ENCODE measurements around the gene VSTM2L. TPM values are rescaled to one million over a fixed set of nuclear protein-coding genes. Genes with fewer than 3 reads are reported as not detected.

Gene VSTM2L
- polyA plus RNA-seq, 2 donors, result 0.26 to 0.57 TPM

DNA sequence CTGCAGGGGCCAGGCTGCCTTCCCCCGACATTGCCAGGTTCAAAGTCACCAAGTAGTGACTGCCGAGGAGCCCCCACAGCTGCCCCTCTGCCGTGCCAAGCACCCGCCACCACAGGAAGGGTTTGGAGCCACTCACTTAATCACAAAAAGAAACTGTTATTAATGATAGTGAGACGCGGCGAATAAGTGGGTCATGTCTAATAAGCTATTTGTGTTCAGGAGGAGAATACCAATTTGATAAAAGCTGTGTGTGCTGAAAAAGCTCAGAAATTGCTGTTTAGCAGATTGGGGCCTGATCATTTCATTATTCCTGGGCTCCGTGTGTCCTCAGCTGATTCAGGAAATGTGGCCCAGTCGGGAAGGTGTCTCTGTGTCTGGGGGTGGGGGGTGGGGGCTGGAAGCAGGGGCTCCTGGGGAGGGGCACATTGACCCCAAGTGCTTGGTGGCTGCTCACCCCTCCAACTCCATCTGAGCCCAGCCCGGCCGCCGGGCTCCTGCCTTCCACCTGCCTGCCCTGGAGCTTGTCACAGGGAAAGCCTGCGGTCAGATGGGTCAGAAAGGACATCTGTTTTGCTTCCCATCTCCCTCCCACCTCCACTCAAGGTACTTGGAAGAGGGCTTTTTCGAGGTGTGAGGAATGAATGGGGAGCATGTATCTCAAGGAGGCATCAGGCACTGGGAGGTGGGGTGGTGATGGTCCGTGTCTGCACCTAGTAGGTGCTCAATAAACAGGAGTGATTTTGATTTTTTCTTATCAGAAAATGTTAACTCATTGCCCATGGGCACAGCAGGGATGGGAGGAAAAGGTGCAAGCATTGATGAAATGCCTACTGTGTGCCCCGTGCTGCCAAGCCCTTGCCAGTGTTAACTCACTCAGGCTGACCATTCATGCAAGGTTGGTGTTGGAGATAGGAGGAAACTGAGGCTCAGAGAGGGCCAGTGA, 3.0 kb downstream of the VSTM2L start:
- no peak overlapping the region for H3K27ac ChIP-seq (ENCODE audit: low read depth in 2 of 2, low read length in 1 of 2)
- H3K27me3 ChIP-seq (ENCODE audit: control insufficient read depth in 1 of 2, insufficient read depth in 2 of 2, low read length in 2 of 2), result peaks cover 0 to 4% of the 10 kb centered on the region in 2 donors
- WGBS, 2 donors, result 60 to 72% methylated on average over 16 of the region's 16 CpGs
- no peaks in the 10 kb centered on the region for H3K36me3 ChIP-seq (ENCODE audit: control insufficient read depth in 2 of 2, insufficient read depth in 2 of 2, low read length in 1 of 2)
- no peak overlapping the region for H3K4me3 ChIP-seq (ENCODE audit: low read depth in 1 of 2, low read length in 2 of 2)
- H3K9me3 ChIP-seq (ENCODE audit: control insufficient read depth in 2 of 2, insufficient read depth in 1 of 2, low read depth in 1 of 2, low read length in 1 of 2), result no peaks in the 10 kb centered on the region
- peaks cover 4 to 10% of the 10 kb centered on the region in 2 donors for H3K4me1 ChIP-seq (ENCODE audit: control insufficient read depth in 2 of 2, insufficient read depth in 2 of 2, low read length in 1 of 2)

DNA sequence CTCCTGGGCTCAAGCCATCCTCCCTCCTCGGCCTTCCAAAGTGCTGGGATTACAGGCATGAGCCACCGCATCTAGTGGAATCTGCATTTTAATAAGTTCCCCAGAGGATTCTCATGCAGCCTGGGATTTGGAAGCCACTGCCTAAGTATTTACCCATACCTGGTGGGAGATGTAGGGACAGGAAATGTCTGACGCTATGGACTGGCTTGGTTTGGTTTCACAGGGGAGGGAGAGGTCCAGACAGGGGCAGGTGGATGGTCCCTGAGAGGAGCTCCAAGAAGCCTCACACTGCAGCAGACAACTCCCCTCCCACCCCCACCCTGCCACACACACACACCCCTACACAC, 4.4 kb downstream of the VSTM2L start:
- H3K36me3 ChIP-seq (ENCODE audit: control insufficient read depth in 2 of 2, insufficient read depth in 2 of 2, low read length in 1 of 2), result no peaks in the 10 kb centered on the region
- no peak overlapping the region for H3K4me3 ChIP-seq (ENCODE audit: low read depth in 1 of 2, low read length in 2 of 2)
- H3K9me3 ChIP-seq (ENCODE audit: control insufficient read depth in 2 of 2, insufficient read depth in 1 of 2, low read depth in 1 of 2, low read length in 1 of 2), result no peaks in the 10 kb centered on the region
- peaks cover 4 to 6% of the 10 kb centered on the region in 2 donors for H3K4me1 ChIP-seq (ENCODE audit: control insufficient read depth in 2 of 2, insufficient read depth in 2 of 2, low read length in 1 of 2)
- peaks cover 0 to 3% of the 10 kb centered on the region in 2 donors for H3K27me3 ChIP-seq (ENCODE audit: control insufficient read depth in 1 of 2, insufficient read depth in 2 of 2, low read length in 2 of 2)
- H3K27ac ChIP-seq (ENCODE audit: low read depth in 2 of 2, low read length in 1 of 2), result no peak overlapping the region
- 49 to 54% methylated on average over 3 of the region's 3 CpGs for WGBS, 2 donors

DNA sequence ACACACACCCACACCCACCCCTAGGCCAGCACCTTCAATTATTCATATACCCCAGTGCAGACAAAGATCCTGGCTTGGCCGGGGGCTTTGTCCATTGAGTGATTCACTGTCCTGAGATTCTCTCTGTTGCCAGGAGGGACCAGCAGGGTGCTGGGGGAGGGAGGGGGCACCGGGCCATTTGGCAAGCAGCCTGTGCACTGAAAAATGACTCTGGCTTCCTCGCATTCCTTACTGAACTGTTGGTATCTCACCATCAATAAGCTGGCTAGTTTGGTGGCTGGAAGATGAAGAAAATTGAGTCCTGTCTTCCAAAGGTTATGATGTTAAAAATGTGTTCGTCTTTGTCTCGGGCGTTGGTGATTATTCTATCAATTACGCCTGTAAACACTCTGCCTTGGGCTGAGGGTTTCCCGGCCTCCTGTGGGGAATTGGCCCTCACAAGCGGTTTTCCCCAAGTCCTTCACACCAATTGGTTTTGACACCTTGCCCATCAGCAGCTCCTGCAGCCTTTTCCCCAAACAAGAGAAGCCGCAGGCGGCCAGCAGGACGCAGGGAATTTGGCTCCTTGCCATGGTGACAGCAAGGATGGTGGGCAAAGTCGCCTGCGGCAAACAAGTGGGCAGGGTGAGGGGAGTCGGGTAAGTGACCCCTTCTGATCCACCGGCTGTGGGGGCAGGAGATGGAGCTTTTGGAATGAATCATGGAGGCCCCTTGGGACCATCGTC, 4.9 kb downstream of the VSTM2L start:
- no peak overlapping the region for H3K27ac ChIP-seq (ENCODE audit: low read depth in 2 of 2, low read length in 1 of 2)
- H3K4me1 ChIP-seq (ENCODE audit: control insufficient read depth in 2 of 2, insufficient read depth in 2 of 2, low read length in 1 of 2), result peaks cover 0 to 4% of the 10 kb centered on the region in 2 donors
- no peaks in the 10 kb centered on the region for H3K27me3 ChIP-seq (ENCODE audit: control insufficient read depth in 1 of 2, insufficient read depth in 2 of 2, low read length in 2 of 2)
- 41 to 47% methylated on average over 17 of the region's 17 CpGs for WGBS, 2 donors
- no peaks in the 10 kb centered on the region for H3K36me3 ChIP-seq (ENCODE audit: control insufficient read depth in 2 of 2, insufficient read depth in 2 of 2, low read length in 1 of 2)
- H3K9me3 ChIP-seq (ENCODE audit: control insufficient read depth in 2 of 2, insufficient read depth in 1 of 2, low read depth in 1 of 2, low read length in 1 of 2), result no peaks in the 10 kb centered on the region
- no peak overlapping the region for H3K4me3 ChIP-seq (ENCODE audit: low read depth in 1 of 2, low read length in 2 of 2)

DNA sequence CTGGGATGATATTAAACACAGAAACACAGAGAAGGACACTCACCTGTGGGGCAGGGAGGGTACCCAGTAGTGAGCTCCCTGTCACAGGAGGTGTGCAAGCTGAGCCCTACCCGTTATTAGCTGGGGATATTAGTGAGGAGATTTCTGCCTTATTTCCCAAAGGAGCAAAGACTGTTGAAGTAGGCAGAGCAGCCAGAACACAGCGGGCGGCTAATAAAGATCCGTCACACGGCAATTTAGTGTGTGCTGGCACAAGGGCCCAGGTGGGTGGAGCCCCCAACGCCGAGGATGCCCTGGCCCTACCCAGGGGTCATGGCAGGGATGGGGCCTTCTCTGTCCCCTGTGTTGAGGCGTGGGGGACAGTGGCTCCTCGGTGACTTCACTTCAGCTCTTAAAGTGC, 8.3 kb downstream of the VSTM2L start:
- Histone ChIP-seq H3K27me3 (ENCODE audit: control insufficient read depth in 1 of 2, insufficient read depth in 2 of 2, low read length in 2 of 2) (no peaks in the 10 kb centered on the region), H3K9me3 (ENCODE audit: control insufficient read depth in 2 of 2, insufficient read depth in 1 of 2, low read depth in 1 of 2, low read length in 1 of 2) (no peaks in the 10 kb centered on the region), H3K27ac (ENCODE audit: low read depth in 2 of 2, low read length in 1 of 2) (no peak overlapping the region), H3K4me1 (ENCODE audit: control insufficient read depth in 2 of 2, insufficient read depth in 2 of 2, low read length in 1 of 2) (peaks cover 0 to 4% of the 10 kb centered on the region in 2 donors), H3K36me3 (ENCODE audit: control insufficient read depth in 2 of 2, insufficient read depth in 2 of 2, low read length in 1 of 2) (no peaks in the 10 kb centered on the region), H3K4me3 (ENCODE audit: low read depth in 1 of 2, low read length in 2 of 2) (no peak overlapping the region)
- 35 to 41% methylated on average over 9 of the region's 9 CpGs for WGBS, 2 donors

DNA sequence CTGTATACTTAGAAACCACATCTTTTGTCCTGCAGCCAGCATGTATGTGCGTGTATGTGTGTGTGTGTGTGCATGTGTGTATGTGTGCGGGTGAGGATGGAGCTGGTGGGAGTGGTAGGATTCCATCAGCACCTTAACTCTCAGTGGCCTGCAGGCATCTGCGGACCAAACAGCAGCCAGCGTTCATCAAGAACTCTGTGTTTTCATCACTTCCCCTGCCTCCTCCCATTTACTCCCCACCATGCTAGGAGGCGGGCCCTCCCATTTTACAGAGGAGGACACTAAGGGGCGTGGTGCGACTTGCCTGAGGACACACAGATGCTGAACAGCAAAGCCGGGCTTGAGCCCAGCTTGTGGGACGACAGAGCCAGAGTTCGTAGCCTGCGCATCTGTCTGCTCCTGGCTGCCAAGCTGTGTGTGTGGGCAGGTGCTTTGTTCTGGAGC, 8.9 kb downstream of the VSTM2L start:
- Histone ChIP-seq H3K9me3 (ENCODE audit: control insufficient read depth in 2 of 2, insufficient read depth in 1 of 2, low read depth in 1 of 2, low read length in 1 of 2) (no peaks in the 10 kb centered on the region), H3K36me3 (ENCODE audit: control insufficient read depth in 2 of 2, insufficient read depth in 2 of 2, low read length in 1 of 2) (no peaks in the 10 kb centered on the region), H3K4me1 (ENCODE audit: control insufficient read depth in 2 of 2, insufficient read depth in 2 of 2, low read length in 1 of 2) (peaks cover 0 to 4% of the 10 kb centered on the region in 2 donors), H3K4me3 (ENCODE audit: low read depth in 1 of 2, low read length in 2 of 2) (no peak overlapping the region), H3K27ac (ENCODE audit: low read depth in 2 of 2, low read length in 1 of 2) (no peak overlapping the region), H3K27me3 (ENCODE audit: control insufficient read depth in 1 of 2, insufficient read depth in 2 of 2, low read length in 2 of 2) (no peaks in the 10 kb centered on the region)
- WGBS, 2 donors, result 11 to 14% methylated on average over 11 of the region's 11 CpGs

DNA sequence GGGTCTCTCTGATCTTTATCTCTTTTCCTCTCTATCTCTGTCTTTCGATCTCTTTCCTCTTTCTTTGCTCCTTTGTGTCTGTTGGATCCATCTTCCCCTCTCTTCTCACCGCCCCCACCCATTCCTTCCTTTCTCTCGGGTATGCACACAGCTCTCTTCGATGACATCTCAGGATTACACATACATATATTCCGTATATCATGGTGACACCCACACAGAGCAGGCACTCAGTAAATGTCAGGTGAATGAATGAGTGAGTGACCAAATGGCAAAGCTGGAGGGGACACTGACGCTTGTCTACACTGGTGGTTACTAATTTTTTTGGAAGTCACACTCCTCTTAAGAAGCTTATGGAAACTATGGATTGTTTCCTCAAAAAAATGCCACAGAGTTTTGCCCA, 9.9 kb downstream of the VSTM2L start:
- H3K4me1 ChIP-seq (ENCODE audit: control insufficient read depth in 2 of 2, insufficient read depth in 2 of 2, low read length in 1 of 2), result peaks cover 0 to 4% of the 10 kb centered on the region in 2 donors
- WGBS, 2 donors, result 71 to 73% methylated on average over 6 of the region's 6 CpGs

DNA sequence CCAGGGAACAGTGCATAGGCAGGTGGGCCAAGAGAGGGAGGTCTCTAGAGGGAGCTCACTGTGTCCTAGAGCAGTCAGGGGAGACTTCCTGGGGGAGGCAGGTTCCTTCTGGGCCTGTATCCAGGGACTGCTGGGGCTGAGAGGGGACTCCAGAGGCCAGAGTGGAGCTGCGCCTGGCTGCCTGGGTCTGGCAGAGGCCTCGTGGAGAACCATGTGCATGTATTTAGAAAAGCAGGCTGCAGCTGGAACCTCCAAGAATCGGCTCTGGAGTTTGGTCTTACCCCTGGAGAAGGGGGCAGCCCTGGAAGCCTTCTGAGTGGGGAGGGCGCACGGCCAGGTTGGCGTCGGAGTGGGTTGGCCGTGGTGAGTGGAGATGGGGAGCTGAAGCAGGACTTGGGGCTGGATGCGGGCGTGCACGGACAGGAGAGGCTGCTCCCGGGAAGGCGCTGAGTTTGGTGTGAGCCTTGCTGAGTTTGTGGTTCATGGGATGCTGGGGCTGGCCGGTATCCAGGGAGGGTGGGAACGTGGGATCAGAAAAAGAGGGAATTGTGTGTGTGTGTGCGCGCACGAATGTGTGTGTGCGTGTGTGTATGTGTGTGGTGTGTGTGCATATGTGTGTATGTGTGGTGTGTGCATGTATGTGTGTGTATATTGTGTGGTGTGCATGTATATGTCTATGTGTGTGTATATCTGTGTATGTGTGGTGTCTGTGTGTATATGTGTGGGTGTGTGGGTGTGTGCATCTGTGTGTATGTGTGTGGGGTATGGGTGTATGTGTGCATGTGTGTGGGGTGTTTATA, 10.8 kb downstream of the VSTM2L start:
- Histone ChIP-seq H3K9me3 (ENCODE audit: control insufficient read depth in 2 of 2, insufficient read depth in 1 of 2, low read depth in 1 of 2, low read length in 1 of 2) (no peaks in the 10 kb centered on the region), H3K27ac (ENCODE audit: low read depth in 2 of 2, low read length in 1 of 2) (no peak overlapping the region), H3K4me3 (ENCODE audit: low read depth in 1 of 2, low read length in 2 of 2) (no peak overlapping the region), H3K27me3 (ENCODE audit: control insufficient read depth in 1 of 2, insufficient read depth in 2 of 2, low read length in 2 of 2) (no peaks in the 10 kb centered on the region), H3K36me3 (ENCODE audit: control insufficient read depth in 2 of 2, insufficient read depth in 2 of 2, low read length in 1 of 2) (no peaks in the 10 kb centered on the region), H3K4me1 (ENCODE audit: control insufficient read depth in 2 of 2, insufficient read depth in 2 of 2, low read length in 1 of 2) (peaks cover 0 to 4% of the 10 kb centered on the region in 2 donors)
- 41 to 61% methylated on average over 19 of the region's 19 CpGs for WGBS, 2 donors

More for the DNA sequence above, 9.9 kb downstream of the VSTM2L start:
- H3K4me3 ChIP-seq (ENCODE audit: low read depth in 1 of 2, low read length in 2 of 2), result no peak overlapping the region
- H3K36me3 ChIP-seq (ENCODE audit: control insufficient read depth in 2 of 2, insufficient read depth in 2 of 2, low read length in 1 of 2), result no peaks in the 10 kb centered on the region
- no peak overlapping the region for H3K27ac ChIP-seq (ENCODE audit: low read depth in 2 of 2, low read length in 1 of 2)
- no peaks in the 10 kb centered on the region for H3K27me3 ChIP-seq (ENCODE audit: control insufficient read depth in 1 of 2, insufficient read depth in 2 of 2, low read length in 2 of 2)
- H3K9me3 ChIP-seq (ENCODE audit: control insufficient read depth in 2 of 2, insufficient read depth in 1 of 2, low read depth in 1 of 2, low read length in 1 of 2), result no peaks in the 10 kb centered on the region

DNA sequence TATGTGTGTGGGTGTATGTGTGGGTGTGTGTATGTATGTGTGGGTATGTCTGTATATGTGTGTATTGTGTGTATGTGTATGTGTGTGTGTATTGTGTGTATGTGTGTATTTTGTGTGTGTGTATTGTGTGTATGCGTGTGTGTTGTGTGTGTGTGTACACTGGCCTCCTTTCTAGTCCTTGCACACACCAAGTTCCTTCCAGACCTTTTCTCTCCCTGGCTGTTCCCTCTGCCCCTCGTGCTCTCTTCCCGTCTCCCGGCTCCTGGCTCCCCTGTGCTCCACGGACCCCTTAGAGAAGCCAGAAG, 11.4 kb downstream of the VSTM2L start:
- H3K4me3 ChIP-seq (ENCODE audit: low read depth in 1 of 2, low read length in 2 of 2), result no peak overlapping the region
- no peaks in the 10 kb centered on the region for H3K27me3 ChIP-seq (ENCODE audit: control insufficient read depth in 1 of 2, insufficient read depth in 2 of 2, low read length in 2 of 2)
- H3K4me1 ChIP-seq (ENCODE audit: control insufficient read depth in 2 of 2, insufficient read depth in 2 of 2, low read length in 1 of 2), result peaks cover 0 to 4% of the 10 kb centered on the region in 2 donors
- no peak overlapping the region for H3K27ac ChIP-seq (ENCODE audit: low read depth in 2 of 2, low read length in 1 of 2)
- H3K9me3 ChIP-seq (ENCODE audit: control insufficient read depth in 2 of 2, insufficient read depth in 1 of 2, low read depth in 1 of 2, low read length in 1 of 2), result no peaks in the 10 kb centered on the region
- WGBS, 2 donors, result 52 to 65% methylated on average over 5 of the region's 5 CpGs
- H3K36me3 ChIP-seq (ENCODE audit: control insufficient read depth in 2 of 2, insufficient read depth in 2 of 2, low read length in 1 of 2), result no peaks in the 10 kb centered on the region

DNA sequence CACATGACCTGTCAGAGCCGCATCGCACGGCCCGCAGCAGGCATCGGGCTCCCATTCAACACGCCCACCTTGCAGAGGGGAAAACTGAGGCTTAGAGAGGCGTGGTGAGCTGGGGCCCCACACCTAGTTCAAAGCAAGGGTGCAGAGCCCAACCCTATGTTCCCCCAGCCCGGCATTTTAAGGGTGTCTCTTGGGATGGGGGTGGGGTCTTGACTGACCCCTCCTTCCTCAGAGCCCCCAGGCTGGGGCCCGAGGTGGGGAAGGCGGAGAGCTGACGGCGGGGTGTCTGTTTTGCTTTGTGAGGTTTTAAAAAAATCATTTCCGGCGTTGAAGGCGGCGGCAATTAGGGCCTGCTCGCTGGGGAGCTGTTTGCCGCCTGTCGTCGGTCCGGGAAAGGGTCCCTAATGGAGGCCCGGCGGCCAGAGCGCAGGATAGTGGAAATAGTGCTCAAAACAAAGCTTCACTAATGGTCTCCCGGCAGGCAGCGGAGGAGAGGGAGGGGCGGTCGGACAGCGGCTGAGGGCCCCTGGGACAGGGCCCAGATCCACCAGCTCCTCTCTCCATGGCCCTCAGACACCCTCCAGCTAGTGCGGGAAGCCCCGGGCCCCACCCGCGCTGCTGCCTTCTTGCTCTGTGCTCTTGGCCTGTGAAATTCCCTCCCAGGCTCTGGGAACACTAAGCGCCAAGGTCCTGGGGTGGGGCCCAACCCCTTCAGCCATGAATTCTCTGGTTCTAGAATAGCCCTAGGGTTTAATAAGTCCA, 11.9 kb downstream of the VSTM2L start:
- Histone ChIP-seq H3K4me1 (ENCODE audit: control insufficient read depth in 2 of 2, insufficient read depth in 2 of 2, low read length in 1 of 2) (peaks cover 0 to 4% of the 10 kb centered on the region in 2 donors), H3K4me3 (ENCODE audit: low read depth in 1 of 2, low read length in 2 of 2) (no peak overlapping the region), H3K27ac (ENCODE audit: low read depth in 2 of 2, low read length in 1 of 2) (no peak overlapping the region), H3K36me3 (ENCODE audit: control insufficient read depth in 2 of 2, insufficient read depth in 2 of 2, low read length in 1 of 2) (no peaks in the 10 kb centered on the region), H3K27me3 (ENCODE audit: control insufficient read depth in 1 of 2, insufficient read depth in 2 of 2, low read length in 2 of 2) (no peaks in the 10 kb centered on the region), H3K9me3 (ENCODE audit: control insufficient read depth in 2 of 2, insufficient read depth in 1 of 2, low read depth in 1 of 2, low read length in 1 of 2) (no peaks in the 10 kb centered on the region)
- WGBS, 2 donors, result 9 to 10% methylated on average over 34 of the region's 34 CpGs

Data from esophagus (tissue), 2 donors.